HG02759 (cell line): ENCODE results near the gene RUSC2.
"Not testable (repeated sequence)": the region's sequence is repeated elsewhere in the genome, so short reads cannot be mapped to it uniquely, and the experiment has no call there.

ENCODE experiments used
- ATAC-seq: cut with Tn5 transposase; IDR thresholded peaks from one replicate; pipeline ENCODE4 v1.9.1; 2021; ENCODE audit warnings: mild to moderate bottlenecking, moderate library complexity; ENCODE audit not compliant: unreplicated experiment

Gene RUSC2

GRCh38 chr9:35521708-35522107 is 31.8 kb downstream of the RUSC2 start:
- no peak for ATAC-seq

GRCh38 chr9:35522187-35522586 is 32.3 kb downstream of the RUSC2 start:
- no peak for ATAC-seq

DNA sequence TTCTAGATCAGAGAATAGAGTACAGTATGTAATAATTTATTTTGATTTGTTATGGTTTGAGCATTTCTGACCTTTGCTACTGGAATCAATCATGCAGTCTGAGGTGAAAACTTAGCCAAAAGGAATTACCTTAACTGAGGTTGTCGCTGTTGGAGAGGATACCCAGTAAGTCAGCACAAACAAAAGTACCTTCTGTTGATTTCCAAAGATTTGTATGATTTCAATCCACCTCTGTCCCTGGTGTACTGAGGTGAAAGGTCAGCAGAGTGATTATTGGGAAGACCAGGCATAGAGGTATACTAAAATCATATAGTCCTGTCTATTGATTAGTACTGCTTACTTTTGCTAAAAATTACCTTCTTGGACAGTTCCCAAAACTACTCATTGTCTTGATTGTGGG is 32.8 kb downstream of the RUSC2 start:
- no peak for ATAC-seq

DNA sequence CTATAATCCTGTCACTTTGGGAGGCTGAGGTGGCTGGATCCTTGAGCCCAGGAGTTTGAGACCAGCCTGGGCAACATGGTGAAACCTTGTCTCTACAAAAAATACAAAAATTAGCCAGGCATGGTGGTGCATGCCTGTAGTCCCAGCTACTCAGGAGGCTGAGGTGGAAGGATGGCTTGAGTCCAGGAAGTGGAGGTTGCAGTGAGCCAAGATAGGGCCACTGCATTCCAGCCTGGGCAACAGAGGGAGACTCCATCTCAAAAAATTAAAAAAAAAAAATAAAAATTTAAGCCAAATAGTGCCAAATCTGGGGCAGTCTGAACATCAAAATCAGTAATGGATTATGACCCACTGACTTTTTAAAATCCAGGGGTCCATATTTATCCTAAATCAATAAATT is 33.6 kb downstream of the RUSC2 start:
- not testable (repeated sequence) for ATAC-seq

GRCh38 chr9:35526087-35526801 is 36.3 kb downstream of the RUSC2 start:
- ATAC-seq = no peak

DNA sequence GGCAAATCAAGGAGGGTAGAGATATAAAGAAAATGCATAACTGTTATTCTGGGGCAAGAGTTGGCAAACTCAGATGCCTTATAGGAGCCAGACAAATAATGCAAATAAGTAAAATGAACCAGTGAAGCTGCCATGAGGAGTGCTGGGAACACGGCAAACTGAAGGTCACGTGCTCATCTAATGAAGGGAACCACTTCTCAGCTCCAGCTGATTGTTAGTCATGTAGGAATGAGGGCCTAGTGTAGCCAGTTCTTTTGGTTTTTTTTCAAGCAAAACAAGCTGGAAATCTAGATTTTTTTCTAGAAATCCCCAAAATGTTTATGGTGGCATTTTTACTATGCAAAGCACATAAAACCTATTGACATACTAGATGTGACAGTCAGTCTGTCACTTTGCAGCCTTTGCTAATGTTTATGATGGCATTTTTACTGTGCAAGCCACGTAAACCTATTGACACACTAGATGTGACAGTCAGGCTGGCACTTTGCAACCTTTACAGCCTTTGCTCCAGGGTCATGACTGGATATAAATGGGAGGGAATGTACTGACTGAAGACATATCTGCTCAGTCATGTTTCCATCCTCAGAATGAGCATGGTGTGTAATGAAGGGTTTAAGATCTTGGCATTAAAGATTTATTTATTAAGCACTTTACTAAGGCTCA is 39.4 kb downstream of the RUSC2 start:
- no peak for ATAC-seq

- ATAC-seq = no peak
These were observed 43.5 kb downstream of the RUSC2 start for GRCh38 chr9:35533398-35533797.

DNA sequence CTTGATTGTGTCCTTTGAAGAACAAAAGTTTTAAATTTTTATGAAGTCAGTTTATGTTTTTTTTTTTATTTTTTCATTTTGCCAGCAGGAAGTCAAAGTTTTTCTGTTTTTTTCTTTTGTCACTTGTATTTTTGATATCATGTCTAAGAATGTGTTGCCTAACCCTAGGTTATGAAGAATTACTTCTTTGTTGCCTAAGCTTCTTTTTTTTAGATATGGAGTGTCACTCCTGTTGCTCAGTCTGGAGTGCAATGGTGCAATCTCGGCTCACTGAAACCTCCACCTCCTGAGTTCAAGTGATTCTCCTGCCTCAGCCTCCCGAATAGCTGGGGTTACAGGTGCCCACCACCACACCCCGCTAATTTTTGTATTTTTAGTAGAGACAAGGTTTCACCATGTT is 45.0 kb downstream of the RUSC2 start:
- not testable (repeated sequence) for ATAC-seq

GRCh38 chr9:35537913-35538312 is 48.0 kb downstream of the RUSC2 start:
- ATAC-seq = no peak

DNA sequence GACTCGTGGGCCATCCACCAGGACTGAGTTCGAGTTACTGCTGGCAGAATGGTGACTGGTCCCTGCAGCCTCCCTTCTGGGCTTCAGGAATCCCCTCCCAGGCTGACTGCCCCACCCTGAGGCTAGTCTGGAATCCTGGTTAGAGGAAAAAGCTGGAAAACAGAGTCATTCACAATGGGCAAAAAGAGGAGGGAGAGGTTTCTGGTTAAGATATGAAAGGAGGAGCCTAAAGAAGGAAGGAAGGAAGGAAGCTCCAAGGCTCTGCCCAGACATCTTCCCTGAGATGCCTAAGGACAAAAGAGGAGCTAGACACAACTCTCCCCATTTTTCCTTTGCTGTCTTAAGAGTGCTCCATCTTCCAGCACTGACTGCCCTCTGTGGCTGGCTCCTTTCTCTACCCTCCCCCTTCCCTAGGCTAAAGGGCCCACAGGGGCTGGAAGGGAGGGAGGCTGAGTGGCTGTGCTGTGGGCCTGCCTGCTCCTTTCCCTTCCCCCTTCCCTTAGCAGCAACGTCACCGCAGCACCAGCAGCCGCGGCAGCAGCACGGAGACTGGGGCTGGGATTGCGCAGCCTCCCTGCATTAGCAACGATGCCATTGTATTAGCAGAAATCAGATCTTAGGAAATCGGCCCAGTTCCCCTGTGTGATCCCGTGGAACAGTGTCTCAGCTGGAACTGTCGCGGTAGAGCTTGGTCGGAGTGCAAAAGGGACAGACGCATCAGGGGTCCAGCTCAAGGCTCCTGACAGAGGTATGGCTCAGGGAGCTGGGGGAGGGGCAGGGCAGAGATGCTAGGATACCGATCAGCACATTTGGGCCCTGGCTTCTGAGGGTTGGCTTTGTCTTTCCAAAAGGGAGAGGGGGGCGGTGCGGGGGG is 48.7 kb downstream of the RUSC2 start:
- no peak for ATAC-seq
